GM12878 (cell line): ENCODE results near the gene CCDC14. TPM values are rescaled to one million over a fixed set of nuclear protein-coding genes. Genes with fewer than 3 reads are reported as not detected.

Experiments used
- ATAC-seq: fragments of 200-7000 bp; cut with Tn5 transposase; 3 replicates; pipeline ENCODE4 v1.9.1; 2020; ENCODE audit warnings: mild to moderate bottlenecking, moderate library complexity
- BruUV-seq: library from RNA; stranded (reverse); fragments of 400-500 nt; replicated peaks from 2 replicates; lab custom pipeline; 2021; lab: Mats Ljungman, UMichigan
- CTCF ChIA-PET: fragments of 300-600 bp; sonication (Branson Sonifier 250); formaldehyde crosslinking; extraction: SDS; loops from one replicate; lab custom pipeline; 2021; ENCODE audit warnings: inconsistent platforms; lab: Yijun Ruan, JAX
- POLR2A ChIA-PET: fragments of 350-600 bp; formaldehyde crosslinking; extraction: SDS; loops from one replicate; lab custom pipeline; 2021; ENCODE audit warnings: inconsistent platforms; lab: Charles Lee
- RAD21 ChIA-PET: fragments of 300-600 bp; sonication (Branson Sonifier 250); formaldehyde crosslinking; loops from one replicate; lab custom pipeline; 2023; ENCODE audit warnings: antibody characterized with exemption; ENCODE audit not compliant: unreplicated experiment; lab: Charles Lee
- SMC1A ChIA-PET: fragments of 300-600 bp; sonication (Branson Sonifier 250); formaldehyde crosslinking; loops from one replicate; lab custom pipeline; 2023; ENCODE audit not compliant: unreplicated experiment, uncharacterized antibody; lab: Charles Lee
- DNase-seq: peaks from one replicate; pipeline ENCODE4 v3.0.0-alpha.2; 2011; ENCODE audit warnings: low read depth, low spot score
- FAIRE-seq: peaks from 3 replicates; lab custom pipeline; 2011; peaks lifted over from hg19 to GRCh38; lab: Jason Lieb, UNC
- H2AFZ ChIP-seq: 2 replicates; pipeline ENCODE4 v1.6.0; 2011; ENCODE audit warnings: low read depth, low read length, control low read depth; ENCODE audit not compliant: control insufficient read depth
- H3K27ac ChIP-seq: 2 replicates; pipeline ENCODE4 v1.5.1; 2011; ENCODE audit warnings: control low read depth; ENCODE audit not compliant: control insufficient read depth, insufficient read depth
- H3K27me3 ChIP-seq, 2 experiments: replicated peaks in 1 of 2; 2 replicates each; pipeline versions ENCODE4 v1.6.0 to v1.6.1; 2011; ENCODE audit warnings: low read length in 1 of 2; ENCODE audit not compliant: control insufficient read depth in 2 of 2, insufficient read depth in 2 of 2
- H3K36me3 ChIP-seq, 2 experiments: 2 replicates each; pipeline ENCODE4 v1.5.1; 2011; ENCODE audit warnings: low read length in 1 of 2; ENCODE audit not compliant: control insufficient read depth in 2 of 2, insufficient read depth in 2 of 2
- H3K4me1 ChIP-seq: 2 replicates; pipeline ENCODE4 v1.6.1; 2011; ENCODE audit warnings: mild to moderate bottlenecking, low read length, moderate library complexity, mixed read lengths; ENCODE audit not compliant: control insufficient read depth, insufficient read depth
- H3K4me2 ChIP-seq: 2 replicates; pipeline ENCODE4 v1.6.0; 2011; ENCODE audit warnings: control low read depth; ENCODE audit not compliant: control insufficient read depth, insufficient read depth
- H3K4me3 ChIP-seq: fragments of 200-600 bp; sonication (generic); 2 replicates; pipeline ENCODE4 v1.5.1; 2016
- H3K79me2 ChIP-seq: 2 replicates; pipeline ENCODE4 v1.6.0; 2011; ENCODE audit warnings: low read length; ENCODE audit not compliant: control insufficient read depth, insufficient read depth
- H3K9ac ChIP-seq: 2 replicates; pipeline ENCODE4 v1.8.0; 2011; ENCODE audit warnings: low read length, control low read depth, mixed read lengths; ENCODE audit not compliant: control insufficient read depth, insufficient read depth
- H3K9me3 ChIP-seq: replicated peaks from 3 replicates; pipeline ENCODE4 v1.5.1; 2011; ENCODE audit warnings: mild to moderate bottlenecking, low read length; ENCODE audit not compliant: control insufficient read depth, insufficient read depth
- H4K20me1 ChIP-seq: 2 replicates; pipeline ENCODE4 v1.6.0; 2011; ENCODE audit not compliant: control insufficient read depth, insufficient read depth
- CTCF ChIP-seq, 3 experiments: IDR thresholded peaks in 2 of 3; conservative IDR thresholded peaks in 1 of 3; 2 replicates each; pipeline ENCODE4 v1.5.1; 2011; ENCODE audit warnings: low read depth in 3 of 3, low read length in 3 of 3, mild to moderate bottlenecking in 3 of 3, control low read depth in 2 of 3, moderate library complexity in 2 of 3, inconsistent platforms in 1 of 3, mixed read lengths in 1 of 3; ENCODE audit not compliant: control insufficient read depth in 2 of 3, insufficient read depth in 1 of 3; ENCODE audit errors: extremely low read depth in 1 of 3
- IRF3 ChIP-seq: fragments of 450-650 bp; IDR thresholded peaks from 2 replicates; pipeline ENCODE4 v1.6.1; 2014; ENCODE audit warnings: mild to moderate bottlenecking
- MYC ChIP-seq: IDR thresholded peaks from 2 replicates; pipeline ENCODE4 v1.6.1; 2011; ENCODE audit warnings: mild to moderate bottlenecking, low read length, moderate library complexity, inconsistent platforms; ENCODE audit not compliant: insufficient read depth, insufficient replicate concordance, insufficient read length, severe bottlenecking
- NFXL1 ChIP-seq: fragments of 450-650 bp; IDR thresholded peaks from 2 replicates; pipeline ENCODE4 v1.6.1; 2017; ENCODE audit warnings: antibody characterized with exemption, mild to moderate bottlenecking, borderline replicate concordance
- POLR2AphosphoS5 ChIP-seq: IDR thresholded peaks from 2 replicates; pipeline ENCODE4 v1.6.1; 2011; ENCODE audit warnings: mild to moderate bottlenecking, low read length, inconsistent platforms
- RCOR1 ChIP-seq: conservative IDR thresholded peaks from 2 replicates; pipeline ENCODE4 v1.6.1; 2012; ENCODE audit warnings: low read depth, low read length, improper control_type of control experiment
- STAT3 ChIP-seq: IDR thresholded peaks from 2 replicates; pipeline ENCODE4 v1.6.1; 2011; ENCODE audit warnings: low read depth, low read length, improper control_type of control experiment
- SUPT20H ChIP-seq: IDR thresholded peaks from 2 replicates; pipeline ENCODE4 v1.6.1; 2011; ENCODE audit warnings: low read depth, mild to moderate bottlenecking, low read length, moderate library complexity, borderline replicate concordance; ENCODE audit not compliant: control insufficient read depth
- TCF12 ChIP-seq: IDR thresholded peaks from 2 replicates; pipeline ENCODE4 v1.6.1; 2011; ENCODE audit warnings: low read depth, mild to moderate bottlenecking, low read length
- ZBED1 ChIP-seq: IDR thresholded peaks from 2 replicates; pipeline ENCODE4 v1.6.1; 2016; ENCODE audit warnings: borderline replicate concordance
- ZNF622 ChIP-seq: fragments of 450-650 bp; IDR thresholded peaks from 2 replicates; pipeline ENCODE4 v1.6.1; 2017; ENCODE audit warnings: mild to moderate bottlenecking, inconsistent platforms
- ZZZ3 ChIP-seq: IDR thresholded peaks from 2 replicates; pipeline ENCODE4 v1.6.1; 2011; ENCODE audit warnings: low read depth; ENCODE audit not compliant: control insufficient read depth, insufficient read length
- WGBS: methylation state at CpG from one replicate; pipeline ENCODE4 v1.1.6; 2016; ENCODE audit warnings: low lambda C conversion rate; ENCODE audit not compliant: insufficient replicate concordance, insufficient coverage; ENCODE audit errors: missing lambda C conversion rate; 5-methylcytosine and 5-hydroxymethylcytosine counted together
- in situ Hi-C: fragments of 300-500 bp; cut with MboI; formaldehyde crosslinking; loops from 9 replicates; pipeline ENCODE4 v1.14.3; 2018; ENCODE audit warnings: mixed read lengths
- intact Hi-C: fragments of 100-400 bp; cut with micrococcal nuclease; formaldehyde crosslinking; loops from one replicate; pipeline ENCODE4 v1.14.2; 2022; ENCODE audit not compliant: unreplicated experiment
- polyA plus RNA-seq, 11 experiments: library from polyadenylated mRNA; depleted of rRNA in 4 of 11; unstranded in 6 of 11; stranded (reverse) in 5 of 11; fragments of >200 nt; fragmentation: Nextera tagmentation in 4 of 11; fragmentation: Illumina TruSeq in 1 of 11; extraction: Ambion mirVana in 4 of 11; extraction: Trizol in 1 of 11; gene quantifications; 1 replicate in 1 of 11; 2 replicates in 10 of 11; pipeline versions ENCODE4 v1.2.1 to v1.2.3, GENCODE V29; 2011 to 2016; ENCODE audit warnings: inconsistent platforms in 2 of 11, missing spikeins in 2 of 11, low read depth in 1 of 11
- total RNA-seq, 4 experiments: library from RNA; depleted of rRNA in 3 of 4; stranded (reverse); fragments of >200 nt in 3 of 4; fragmentation: Illumina TruSeq in 1 of 4; extraction: Trizol in 1 of 4; gene quantifications; 2 replicates each; pipeline versions ENCODE4 v1.2.1 to v1.2.3, GENCODE V29; 2013 to 2021

Gene CCDC14
- total and polyA plus RNA-seq, 10 of the 15 experiments (the other 5 are each of a cell fraction or from before 2014, with no cell fraction given), result 15.9 to 104 (median 43.0) TPM

- no peak overlapping the region for H2AFZ ChIP-seq
- no peak for TF ChIP-seq CTCF (IDR thresholded peaks at IDR 0.05 in 2 of 3, conservative IDR thresholded peaks at IDR 0.05 in 1 of 3; ENCODE audit: control insufficient read depth in 2 of 3, extremely low read depth in 1 of 3, insufficient read depth in 1 of 3, low read depth in 3 of 3, low read length in 3 of 3)
- no peak for TF ChIP-seq NFXL1
- TF ChIP-seq POLR2AphosphoS5, result no peak
- TF ChIP-seq TCF12, result no peak
- no peak for TF ChIP-seq STAT3
- TF ChIP-seq RCOR1, result no peak
- TF ChIP-seq ZNF622, result no peak
- TF ChIP-seq ZZZ3, result no peak
- TF ChIP-seq IRF3, result no peak
- TF ChIP-seq SUPT20H, result no peak
- TF ChIP-seq MYC, result no peak
- TF ChIP-seq ZBED1, result no peak
- no peaks in the 10 kb centered on the region for H3K79me2 ChIP-seq
- RAD21 ChIA-PET, result no interaction called here
- no peak overlapping the region for H3K9ac ChIP-seq
- no peaks in the 10 kb centered on the region; a peak in 1 of 4 replicates for H3K36me3 ChIP-seq
- SMC1A ChIA-PET, result interaction anchor here (1.1 kb wide), 1 partner anchor 10 kb away, joined by 4 read pairs; no protein-coding TSS in a partner anchor
- in situ Hi-C loops (no loop called here), intact Hi-C loops (no loop called here)
- no TSS peak for BruUV-seq
- DNase-seq (no peak), ATAC-seq (no peak), FAIRE-seq (peak; percentile 31)
- CTCF ChIA-PET, result no interaction called here
- H3K4me2 ChIP-seq, result no peak overlapping the region
- no peaks in the 10 kb centered on the region for H3K27me3 ChIP-seq
- H3K4me1 ChIP-seq, result no peaks in the 10 kb centered on the region
- no peak overlapping the region for H3K27ac ChIP-seq
- POLR2A ChIA-PET, result no interaction called here
- H4K20me1 ChIP-seq, result no peaks in the 10 kb centered on the region
- 98% methylated on average over 2 of the region's 2 CpGs for WGBS
- no peaks in the 10 kb centered on the region for H3K9me3 ChIP-seq
- H3K4me3 ChIP-seq, result no peak overlapping the region
Measured at GRCh38 chr3:123936400-123936799, 24.6 kb downstream of the CCDC14 start.
